Measurements from ENCODE around the gene TSNAXIP1. TPM values are rescaled to one million over a fixed set of nuclear protein-coding genes. Genes with fewer than 3 reads are reported as not detected.

TSNAXIP1 gene
- total RNA-seq, 4 donors from 2014 or later = 0.34 to 1.4 (median 0.87) TPM

DNA sequence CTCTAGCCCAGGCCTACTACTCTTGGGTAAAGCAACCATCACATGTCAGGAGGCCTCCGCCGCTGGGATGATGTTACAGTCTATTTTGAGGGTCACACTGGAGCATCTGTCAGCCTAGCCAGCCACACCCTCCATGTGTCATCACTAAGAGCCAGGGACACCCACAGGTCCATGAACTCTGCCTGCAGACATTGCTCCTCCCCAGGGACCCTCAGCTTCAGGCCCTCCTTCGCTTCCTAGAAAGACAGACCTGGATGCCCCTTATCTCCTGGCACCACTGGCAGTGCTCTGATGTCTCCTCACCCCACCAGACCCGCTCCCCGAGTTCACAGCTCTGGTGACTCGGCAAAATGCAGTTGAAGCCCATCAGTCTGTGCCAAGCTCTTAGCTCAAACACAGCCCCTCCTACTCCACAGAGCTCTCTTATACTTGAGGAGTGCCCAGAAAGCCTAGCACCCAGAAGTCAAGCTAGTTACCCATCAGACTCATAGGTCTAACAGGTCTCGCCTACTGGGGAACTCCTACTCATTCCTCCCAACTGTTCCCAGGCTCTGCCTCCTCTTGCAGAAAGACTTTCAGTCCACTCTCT, 6.3 kb upstream of the TSNAXIP1 start:
- DNase-seq (ENCODE audit: low spot score in 2 of 2) = no peak
- no peaks in the 10 kb centered on the region for H3K27me3 ChIP-seq
- 65% methylated on average over 7 of the region's 7 CpGs for WGBS
- H3K4me3 ChIP-seq = no peak overlapping the region
- no peaks in the 10 kb centered on the region for H3K9me3 ChIP-seq
- no peak for TF ChIP-seq POLR2A (IDR thresholded peaks at IDR 0.05)
- TF ChIP-seq EP300 (IDR thresholded peaks at IDR 0.05) = no peak
- TF ChIP-seq, protein P1, sequence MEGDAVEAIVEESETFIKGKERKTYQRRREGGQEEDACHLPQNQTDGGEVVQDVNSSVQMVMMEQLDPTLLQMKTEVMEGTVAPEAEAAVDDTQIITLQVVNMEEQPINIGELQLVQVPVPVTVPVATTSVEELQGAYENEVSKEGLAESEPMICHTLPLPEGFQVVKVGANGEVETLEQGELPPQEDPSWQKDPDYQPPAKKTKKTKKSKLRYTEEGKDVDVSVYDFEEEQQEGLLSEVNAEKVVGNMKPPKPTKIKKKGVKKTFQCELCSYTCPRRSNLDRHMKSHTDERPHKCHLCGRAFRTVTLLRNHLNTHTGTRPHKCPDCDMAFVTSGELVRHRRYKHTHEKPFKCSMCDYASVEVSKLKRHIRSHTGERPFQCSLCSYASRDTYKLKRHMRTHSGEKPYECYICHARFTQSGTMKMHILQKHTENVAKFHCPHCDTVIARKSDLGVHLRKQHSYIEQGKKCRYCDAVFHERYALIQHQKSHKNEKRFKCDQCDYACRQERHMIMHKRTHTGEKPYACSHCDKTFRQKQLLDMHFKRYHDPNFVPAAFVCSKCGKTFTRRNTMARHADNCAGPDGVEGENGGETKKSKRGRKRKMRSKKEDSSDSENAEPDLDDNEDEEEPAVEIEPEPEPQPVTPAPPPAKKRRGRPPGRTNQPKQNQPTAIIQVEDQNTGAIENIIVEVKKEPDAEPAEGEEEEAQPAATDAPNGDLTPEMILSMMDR (IDR thresholded peaks at IDR 0.05) = no peak
- no peak for TF ChIP-seq POLR2AphosphoS5 (IDR thresholded peaks at IDR 0.05)
- no peak overlapping the region for H3K27ac ChIP-seq
- H3K36me3 ChIP-seq = peaks cover 10% of the 10 kb centered on the region
- peaks cover 17% of the 10 kb centered on the region for H3K4me1 ChIP-seq

DNA sequence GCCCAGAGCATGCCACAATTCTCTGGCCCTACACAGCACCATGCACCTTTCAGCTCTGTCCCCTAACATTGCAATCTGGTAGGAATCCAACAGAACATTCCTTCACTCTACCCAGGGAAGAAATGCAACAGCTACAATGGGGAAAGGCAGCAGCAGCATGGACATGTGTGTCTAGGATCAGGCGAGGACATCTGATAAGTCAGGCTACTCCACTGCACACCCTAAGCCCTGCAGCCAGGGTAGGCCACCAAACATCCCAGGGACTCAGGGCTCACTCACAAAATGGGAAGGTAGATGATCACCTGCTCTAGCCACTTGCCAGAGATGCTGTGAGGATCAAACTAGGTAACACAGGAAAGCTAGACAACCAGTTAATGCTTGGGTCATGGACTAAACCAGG, 5.4 kb upstream of the TSNAXIP1 start:
- no peaks in the 10 kb centered on the region for H3K27me3 ChIP-seq
- 83% methylated on average over 1 of the region's 1 CpG for WGBS
- TF ChIP-seq POLR2AphosphoS5 (IDR thresholded peaks at IDR 0.05) = no peak
- TF ChIP-seq, protein P1 (IDR thresholded peaks at IDR 0.05) = no peak
- no peak for TF ChIP-seq POLR2A (IDR thresholded peaks at IDR 0.05)
- TF ChIP-seq EP300 (IDR thresholded peaks at IDR 0.05) = no peak
- peaks cover 21% of the 10 kb centered on the region for H3K4me1 ChIP-seq
- peaks cover 10% of the 10 kb centered on the region for H3K36me3 ChIP-seq
- H3K4me3 ChIP-seq = no peak overlapping the region
- H3K27ac ChIP-seq = no peak overlapping the region
- no peaks in the 10 kb centered on the region for H3K9me3 ChIP-seq
- DNase-seq (ENCODE audit: low spot score in 2 of 2) = no peak

DNA sequence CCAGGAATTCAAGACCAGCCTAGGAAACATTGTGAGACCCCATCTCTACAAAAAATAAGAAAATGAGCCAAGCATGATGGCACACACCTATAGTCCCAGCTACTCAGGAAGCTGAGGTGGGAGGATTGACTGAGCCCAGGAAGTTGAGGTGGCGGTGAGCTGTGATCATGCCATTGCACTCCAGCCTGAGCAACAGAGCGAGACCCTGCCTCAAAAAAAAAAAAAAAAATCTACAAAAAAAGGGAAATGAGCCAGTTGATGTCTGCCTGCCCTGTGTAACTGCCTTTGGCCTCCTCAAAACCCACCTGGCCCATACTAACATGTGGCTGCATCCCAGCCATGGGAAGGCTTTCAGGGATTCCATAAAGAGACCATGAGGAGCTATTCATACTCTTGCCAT, 4.8 kb upstream of the TSNAXIP1 start:
- no peak overlapping the region for H3K4me3 ChIP-seq
- no peak for DNase-seq (ENCODE audit: low spot score in 2 of 2)
- WGBS = 100% methylated on average over 2 of the region's 2 CpGs
- peaks cover 10% of the 10 kb centered on the region for H3K36me3 ChIP-seq
- H3K27ac ChIP-seq = no peak overlapping the region
- no peaks in the 10 kb centered on the region for H3K27me3 ChIP-seq
- peaks cover 22% of the 10 kb centered on the region for H3K4me1 ChIP-seq
- H3K9me3 ChIP-seq = no peaks in the 10 kb centered on the region
- TF ChIP-seq, protein P1 (IDR thresholded peaks at IDR 0.05) = no peak
- no peak for TF ChIP-seq POLR2AphosphoS5 (IDR thresholded peaks at IDR 0.05)
- TF ChIP-seq EP300 (IDR thresholded peaks at IDR 0.05) = no peak
- TF ChIP-seq POLR2A (IDR thresholded peaks at IDR 0.05) = no peak

DNA sequence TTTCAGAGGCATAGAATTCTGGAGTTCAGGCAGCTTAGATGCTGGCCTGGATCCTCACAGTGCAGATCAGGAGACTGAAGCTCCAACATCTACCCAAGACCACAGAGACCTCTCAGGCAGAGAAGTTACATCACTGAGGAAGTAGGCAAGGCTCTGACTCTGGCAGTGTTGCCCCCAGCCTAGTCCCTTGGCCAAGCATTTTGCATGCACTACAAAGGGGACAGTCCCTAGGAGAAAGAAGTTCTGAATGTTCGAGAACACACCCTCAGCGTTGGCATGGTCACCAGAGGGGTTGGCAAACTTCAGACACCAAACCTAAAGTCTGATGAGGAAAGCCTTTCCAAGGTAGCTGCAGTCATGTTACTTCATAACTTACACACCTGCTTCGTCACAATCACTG, 2.8 kb upstream of the TSNAXIP1 start:
- no peak for DNase-seq (ENCODE audit: low spot score in 2 of 2)
- Histone ChIP-seq H3K27ac (no peak overlapping the region), H3K9me3 (no peaks in the 10 kb centered on the region), H3K27me3 (no peaks in the 10 kb centered on the region), H3K36me3 (peaks cover 8% of the 10 kb centered on the region), H3K4me3 (no peak overlapping the region), H3K4me1 (peaks cover 30% of the 10 kb centered on the region)
- no peak for TF ChIP-seq POLR2AphosphoS5 (IDR thresholded peaks at IDR 0.05)
- no peak for TF ChIP-seq EP300 (IDR thresholded peaks at IDR 0.05)
- no peak for TF ChIP-seq POLR2A (IDR thresholded peaks at IDR 0.05)
- TF ChIP-seq, protein P1 (IDR thresholded peaks at IDR 0.05) = no peak
- WGBS = 57% methylated on average over 3 of the region's 3 CpGs

DNA sequence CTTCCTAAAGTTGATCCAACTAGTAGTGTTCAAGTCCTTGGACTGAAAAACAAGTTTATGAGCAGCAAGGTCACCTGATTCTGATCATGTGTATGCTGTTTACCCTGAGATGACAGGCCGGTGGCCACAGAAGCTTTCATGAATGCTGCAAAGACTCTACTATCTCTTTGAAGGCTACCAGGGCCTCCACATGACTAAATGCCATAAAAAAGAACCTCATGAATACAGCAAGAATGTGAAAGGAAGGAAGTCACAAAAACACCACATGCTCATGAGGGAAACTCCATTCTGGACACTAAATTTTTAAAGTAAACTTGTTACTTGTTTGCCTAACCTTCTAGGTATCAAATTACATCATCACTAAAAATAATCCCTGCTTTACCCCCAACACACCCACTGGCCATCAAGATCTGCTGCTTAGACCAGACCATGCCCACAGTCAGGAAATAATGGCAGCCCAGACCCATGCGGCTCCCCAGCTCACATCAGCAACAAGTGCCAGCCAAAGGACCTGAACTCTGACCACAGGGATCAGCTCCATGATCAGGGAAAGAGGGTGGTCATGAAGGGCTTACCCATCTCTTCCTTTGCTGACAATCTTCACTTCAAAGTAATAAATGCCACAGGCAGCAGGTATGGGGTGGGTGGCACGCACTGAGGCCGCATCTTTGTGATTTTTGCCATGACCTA, 1.7 kb upstream of the TSNAXIP1 start:
- TF ChIP-seq, protein P1 (IDR thresholded peaks at IDR 0.05) = no peak
- no peak for TF ChIP-seq EP300 (IDR thresholded peaks at IDR 0.05)
- no peak for TF ChIP-seq POLR2A (IDR thresholded peaks at IDR 0.05)
- no peak for TF ChIP-seq POLR2AphosphoS5 (IDR thresholded peaks at IDR 0.05)
- WGBS = 96% methylated on average over 4 of the region's 4 CpGs
- H3K4me3 ChIP-seq = peak overlapping the region; percentile 95

More for the DNA sequence above, 1.7 kb upstream of the TSNAXIP1 start:
- no peak for DNase-seq (ENCODE audit: low spot score in 2 of 2)
- Histone ChIP-seq H3K36me3 (peaks cover 5% of the 10 kb centered on the region), H3K9me3 (no peaks in the 10 kb centered on the region), H3K4me1 (peaks cover 30% of the 10 kb centered on the region), H3K27ac (peak overlapping the region; percentile 27), H3K27me3 (no peaks in the 10 kb centered on the region)

Measured in suprapubic skin (tissue), 4 donors.